ENCODE measurements around the gene SURF1.
"Not testable (repeated sequence)": the region's sequence is repeated elsewhere in the genome, so short reads cannot be mapped to it uniquely, and the experiment has no call there.

Gene SURF1

DNA sequence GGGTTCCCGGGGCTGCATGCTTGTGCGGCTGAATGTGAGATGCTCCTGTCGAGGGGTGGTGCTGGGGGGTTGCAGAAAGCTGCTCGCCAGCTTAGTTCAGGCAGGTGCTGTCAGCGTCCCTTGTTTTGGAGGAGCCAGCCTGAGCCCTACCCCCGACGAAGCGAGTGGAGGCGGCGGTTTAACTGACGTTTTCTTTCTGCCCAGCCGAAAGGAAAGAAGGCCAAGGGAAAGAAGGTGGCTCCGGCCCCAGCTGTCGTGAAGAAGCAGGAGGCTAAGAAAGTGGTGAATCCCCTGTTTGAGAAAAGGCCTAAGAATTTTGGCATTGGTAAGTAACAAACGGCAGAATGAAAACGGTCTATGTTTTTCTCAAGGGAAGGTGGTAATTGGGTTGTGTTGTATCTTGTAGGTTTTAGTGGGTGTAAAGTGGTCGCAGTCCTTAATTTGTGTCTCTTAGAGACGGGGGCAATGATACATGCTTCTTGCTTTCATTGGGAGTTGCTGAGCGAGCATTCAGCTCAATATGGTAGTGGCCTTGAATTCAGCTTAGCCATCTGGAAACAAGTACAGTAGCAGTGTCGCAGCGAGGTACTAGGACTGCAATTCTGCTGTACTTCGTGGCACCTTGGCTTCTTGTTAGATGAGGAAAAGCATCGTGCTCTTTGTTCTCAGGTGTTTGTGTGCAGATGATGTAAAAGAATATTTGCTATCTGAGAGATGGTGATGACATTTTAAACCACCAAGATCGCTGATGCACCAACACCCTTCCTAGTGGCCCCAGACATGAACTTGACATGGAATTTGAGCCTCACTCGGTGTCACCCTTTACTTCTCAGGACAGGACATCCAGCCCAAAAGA lies 7.3 kb downstream of the SURF1 start:
- in situ Hi-C loops (cut with MboI; ENCODE audit: low pct_unique_long_range_greater_than_20kb, low sequenced_read_pairs) = no loop called here
- no peak for DNase-seq

DNA sequence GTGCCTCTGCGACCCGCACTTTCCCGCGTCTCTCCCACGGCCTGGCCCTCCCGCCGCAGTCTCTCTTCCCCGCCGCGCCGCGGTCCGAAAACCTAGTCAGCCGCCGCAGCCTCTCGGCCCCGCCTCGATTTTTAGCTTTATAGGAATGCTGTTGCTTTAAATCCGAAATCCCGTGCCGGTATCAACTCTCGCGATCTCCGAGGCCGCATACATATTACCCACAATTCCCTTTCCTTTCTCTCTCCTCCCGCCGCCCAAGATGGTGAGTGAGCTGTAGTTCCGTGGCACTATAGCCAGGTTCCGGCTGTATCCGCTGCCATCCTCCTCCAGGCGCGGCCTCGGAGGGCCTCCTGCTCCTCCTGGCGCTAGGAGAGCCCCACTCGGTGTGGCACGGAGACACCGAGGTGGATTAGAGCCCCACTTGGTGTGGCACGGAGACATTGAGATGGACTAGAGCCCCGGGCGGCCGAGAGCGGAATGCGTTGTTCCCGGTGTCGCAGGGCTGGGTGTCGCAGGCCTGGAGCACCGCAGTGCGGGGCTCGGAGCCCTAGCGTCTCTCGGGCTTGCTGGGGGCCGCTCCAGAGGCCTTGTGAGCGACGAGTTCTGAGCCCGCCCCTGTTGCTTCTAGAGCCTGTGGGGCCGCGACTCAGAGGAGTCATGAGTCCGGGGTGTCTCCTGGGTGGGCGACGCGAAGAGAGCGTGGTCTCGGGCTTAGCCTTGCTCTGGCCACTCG lies 8.1 kb downstream of the SURF1 start, which contains the start of the genes MED22 and RPL7A:
MED22 (minus strand) TSS at position 147 of the 733 bp plus-strand sequence. CDS start 1,469 bp downstream, outside the sequence.
RPL7A (plus strand) TSS at position 234 of the 733 bp plus-strand sequence; CDS start at position 260, 26 bp downstream.
- in situ Hi-C loops (cut with MboI; ENCODE audit: low pct_unique_long_range_greater_than_20kb, low sequenced_read_pairs) = no loop called here
- peak; percentile 99 for DNase-seq

DNA sequence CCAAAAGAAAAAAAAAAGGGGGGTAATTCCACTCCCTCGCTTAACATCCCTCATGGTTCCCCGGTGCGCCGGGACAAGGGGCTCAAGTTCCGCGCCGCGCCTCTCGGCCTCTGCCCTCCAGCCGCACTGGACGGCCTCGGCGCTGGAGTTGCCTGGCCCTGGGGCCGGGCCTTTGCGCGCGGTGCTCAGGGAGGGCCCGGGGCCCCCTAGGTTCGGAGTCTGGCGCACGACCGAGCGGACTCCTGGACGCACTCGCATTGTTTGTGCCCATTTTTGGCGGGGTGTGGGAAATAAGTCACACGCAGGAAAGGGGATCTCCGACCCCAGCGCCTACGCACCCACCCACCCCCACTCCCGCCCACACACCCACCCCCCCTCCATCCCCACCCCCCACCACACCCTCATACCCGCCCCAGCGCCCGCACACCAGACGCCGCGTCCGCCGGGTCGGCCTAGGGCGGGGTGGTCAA lies 8.7 kb downstream of the SURF1 start:
- DNase-seq = no peak
- in situ Hi-C loops (cut with MboI; ENCODE audit: low pct_unique_long_range_greater_than_20kb, low sequenced_read_pairs) = no loop called here

DNA sequence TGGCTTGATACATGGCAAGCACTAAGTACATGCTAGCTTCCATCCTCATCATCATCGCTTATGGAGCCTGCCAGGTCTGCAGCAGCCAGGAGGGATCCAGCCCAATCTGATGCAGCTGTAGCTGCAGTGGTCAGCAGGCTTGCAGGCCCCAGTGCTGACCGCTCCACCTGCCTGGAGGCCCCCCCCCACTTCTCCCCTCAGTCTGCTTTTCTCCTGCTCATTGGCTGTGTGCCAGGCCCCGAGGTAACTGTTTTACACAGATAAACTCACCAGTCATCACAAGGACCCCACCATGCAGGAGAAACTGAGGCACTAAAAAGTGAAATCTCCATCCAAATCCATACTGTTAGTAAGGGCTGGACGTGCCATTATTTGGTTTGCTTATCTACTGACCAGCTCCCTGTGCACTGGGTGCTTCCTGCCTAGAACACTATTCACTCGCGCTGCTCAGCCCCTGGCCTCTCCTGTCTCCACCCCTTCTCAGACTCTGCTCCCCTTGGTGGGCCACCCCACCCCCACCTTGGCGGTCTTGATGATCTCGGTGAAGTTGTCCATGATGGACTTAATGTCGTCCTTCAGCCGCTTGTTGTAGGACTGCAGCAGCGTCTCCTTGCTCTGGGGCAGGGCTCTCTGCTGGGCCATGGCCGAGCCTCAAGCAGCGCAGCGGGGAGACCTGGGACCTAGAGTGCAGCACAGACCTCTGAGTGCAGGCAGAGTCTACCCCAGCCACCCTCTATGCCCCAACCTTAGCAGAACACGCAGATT lies 10.1 kb downstream of the SURF1 start:
- in situ Hi-C loops (cut with MboI; ENCODE audit: low pct_unique_long_range_greater_than_20kb, low sequenced_read_pairs) = no loop called here
- DNase-seq = no peak

DNA sequence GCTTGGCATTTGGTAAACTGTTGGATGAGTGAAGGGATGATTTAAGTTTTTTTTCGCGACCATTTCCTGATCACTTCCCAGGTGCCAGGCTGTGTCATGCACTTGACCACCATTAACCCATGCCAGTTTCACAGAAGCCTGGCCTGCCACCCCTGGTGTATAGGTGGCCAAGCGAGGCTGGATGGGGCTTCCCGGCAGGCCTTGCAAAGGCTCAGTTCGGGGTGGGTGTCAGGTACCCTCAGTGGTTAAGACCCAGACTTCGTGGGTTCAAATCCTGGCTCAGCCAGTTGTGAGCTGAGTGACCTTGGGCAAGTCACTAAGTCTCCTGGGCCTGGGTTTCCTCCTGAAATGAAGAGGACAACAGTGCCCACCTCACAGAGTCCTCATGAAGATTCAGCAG lies 10.7 kb downstream of the SURF1 start:
- in situ Hi-C loops (cut with MboI; ENCODE audit: low pct_unique_long_range_greater_than_20kb, low sequenced_read_pairs) = no loop called here
- no peak for DNase-seq

DNA sequence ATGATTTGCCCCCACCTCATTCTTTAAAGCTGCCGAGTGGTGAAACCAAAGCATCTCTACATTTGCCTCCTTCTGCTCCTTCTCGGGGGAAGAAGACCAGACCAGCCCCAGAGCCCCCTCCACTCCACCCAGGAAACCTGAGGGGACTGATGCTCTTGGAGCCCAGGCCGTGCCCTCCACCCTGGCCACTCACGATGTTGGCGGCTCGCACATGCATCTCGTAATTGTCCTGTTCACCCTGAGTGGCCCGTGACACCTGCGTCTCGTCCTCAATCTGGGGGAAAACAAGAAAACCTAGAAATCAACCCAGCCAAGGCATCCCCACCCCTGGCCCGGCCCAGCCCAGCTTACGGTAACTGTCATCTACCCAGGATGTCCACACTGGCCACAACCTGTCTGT lies 11.3 kb downstream of the SURF1 start:
- in situ Hi-C loops (cut with MboI; ENCODE audit: low pct_unique_long_range_greater_than_20kb, low sequenced_read_pairs) = no loop called here
- DNase-seq = no peak

DNA sequence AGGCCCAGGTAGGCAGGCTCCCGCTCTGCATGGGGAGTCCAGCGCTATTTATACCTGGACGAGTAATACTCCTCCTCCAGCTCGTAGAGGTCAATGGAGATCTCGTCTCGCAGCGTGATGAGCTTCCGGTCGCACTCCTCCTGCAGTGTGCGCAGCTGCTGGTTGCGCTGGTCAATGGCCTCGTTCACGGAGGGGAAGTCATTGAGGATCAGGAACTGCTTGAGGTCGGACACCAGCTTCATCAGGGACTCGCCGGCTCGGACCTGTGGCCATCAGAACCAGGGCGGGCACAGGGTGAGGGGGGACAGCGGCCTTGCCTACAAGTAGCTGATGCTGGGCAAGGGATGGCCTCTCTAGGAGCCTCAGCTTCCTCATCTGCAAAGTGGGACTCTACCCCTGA lies 12.2 kb downstream of the SURF1 start:
- no peak for DNase-seq
- in situ Hi-C loops (cut with MboI; ENCODE audit: low pct_unique_long_range_greater_than_20kb, low sequenced_read_pairs) = no loop called here

DNA sequence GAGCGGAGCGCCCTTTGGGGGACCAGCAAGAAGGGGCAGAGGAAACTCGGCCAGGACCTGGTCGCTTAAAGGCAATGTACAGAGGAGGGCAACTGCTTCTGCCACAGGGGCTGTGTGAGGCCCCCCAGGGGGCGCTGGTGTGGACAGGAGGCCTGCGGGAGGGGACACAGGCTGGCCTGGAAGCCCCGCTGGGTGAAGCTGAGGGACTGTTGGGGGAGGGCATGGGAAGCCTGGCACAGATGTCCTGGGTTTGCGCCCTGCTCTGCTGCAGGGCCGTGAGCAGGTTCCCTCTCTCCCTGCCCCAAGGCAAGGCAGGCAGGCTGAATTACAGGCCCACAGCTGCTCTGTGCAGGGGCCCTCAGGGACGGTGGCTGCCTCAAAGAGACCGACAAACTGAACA lies 13.7 kb downstream of the SURF1 start:
- no peak for DNase-seq
- in situ Hi-C loops (cut with MboI; ENCODE audit: low pct_unique_long_range_greater_than_20kb, low sequenced_read_pairs) = no loop called here

DNA sequence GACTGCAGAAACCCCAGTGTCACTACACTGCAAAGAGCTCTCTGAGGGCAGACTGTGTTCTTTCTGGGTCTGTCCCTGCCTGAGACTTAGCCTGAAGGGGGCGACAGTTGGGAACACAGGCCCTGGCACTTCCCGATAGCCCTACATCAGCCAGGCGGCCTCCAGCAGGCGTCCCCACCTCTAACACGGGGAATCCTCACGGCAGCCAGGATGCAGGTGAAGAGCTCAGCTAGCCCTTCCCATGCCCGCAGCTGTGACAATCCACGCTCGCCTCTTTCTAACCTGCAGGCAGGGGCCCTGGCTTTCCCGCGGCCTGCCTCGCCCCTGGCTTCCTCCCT lies 14.2 kb downstream of the SURF1 start:
- in situ Hi-C loops (cut with MboI; ENCODE audit: low pct_unique_long_range_greater_than_20kb, low sequenced_read_pairs) = no loop called here
- no peak for DNase-seq

DNA sequence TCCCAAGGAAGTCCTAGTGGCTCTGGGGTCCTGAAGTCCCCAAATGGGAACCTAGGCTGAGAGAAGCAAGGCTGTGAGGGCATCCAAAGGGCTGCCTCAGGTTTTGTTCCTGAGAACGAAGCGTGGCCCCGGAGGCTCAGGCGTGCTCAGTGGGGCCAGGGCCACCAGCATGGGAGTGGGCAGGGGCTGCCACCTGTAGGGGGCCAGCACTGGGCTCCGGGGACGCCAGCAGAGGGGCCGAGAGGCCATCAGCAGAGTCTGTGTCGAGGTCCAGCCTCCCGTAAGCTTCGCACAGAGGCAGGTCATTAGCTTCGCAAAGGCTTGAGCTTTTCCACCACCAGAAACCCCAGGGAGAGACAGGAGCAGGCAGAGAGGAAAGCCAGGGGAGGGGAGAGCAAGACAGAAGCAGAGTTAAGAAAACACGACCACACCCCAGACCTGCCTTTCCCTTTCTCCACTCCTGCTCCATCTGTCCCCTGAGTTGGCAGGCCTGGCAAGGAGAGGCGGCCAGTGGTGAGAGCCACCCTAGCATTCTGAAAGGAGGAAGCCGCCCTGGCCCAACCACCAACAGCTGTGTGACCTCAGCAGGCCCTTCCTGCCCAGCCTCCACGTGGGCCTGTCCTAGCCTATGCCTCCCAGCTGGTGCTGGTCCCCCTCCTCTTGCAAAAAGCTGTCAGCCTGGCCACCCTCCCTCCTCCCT lies 14.8 kb downstream of the SURF1 start:
- in situ Hi-C loops (cut with MboI; ENCODE audit: low pct_unique_long_range_greater_than_20kb, low sequenced_read_pairs) = no loop called here

DNA sequence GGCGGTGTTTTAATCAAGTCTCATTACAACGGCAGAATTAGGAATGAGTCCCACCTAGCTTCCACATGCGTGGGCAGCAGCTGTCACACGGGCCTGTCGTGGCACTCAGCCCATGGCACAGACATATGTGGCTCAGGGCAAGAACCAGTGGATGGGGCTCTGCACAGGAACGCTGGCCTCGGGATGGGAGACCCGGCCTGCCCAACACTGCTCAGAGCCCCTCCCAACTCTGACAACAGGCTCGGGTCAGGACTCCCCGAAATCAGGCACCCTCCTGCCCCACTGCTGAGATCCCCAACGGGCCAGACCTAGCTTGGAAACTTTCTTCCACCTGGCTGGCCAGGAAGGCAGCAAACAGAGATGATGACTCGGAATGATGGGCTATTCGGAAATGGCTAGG lies 15.4 kb downstream of the SURF1 start:
- in situ Hi-C loops (cut with MboI; ENCODE audit: low pct_unique_long_range_greater_than_20kb, low sequenced_read_pairs) = no loop called here
- DNase-seq = no peak

More for the DNA sequence above, 14.8 kb downstream of the SURF1 start:
- no peak for DNase-seq

DNA sequence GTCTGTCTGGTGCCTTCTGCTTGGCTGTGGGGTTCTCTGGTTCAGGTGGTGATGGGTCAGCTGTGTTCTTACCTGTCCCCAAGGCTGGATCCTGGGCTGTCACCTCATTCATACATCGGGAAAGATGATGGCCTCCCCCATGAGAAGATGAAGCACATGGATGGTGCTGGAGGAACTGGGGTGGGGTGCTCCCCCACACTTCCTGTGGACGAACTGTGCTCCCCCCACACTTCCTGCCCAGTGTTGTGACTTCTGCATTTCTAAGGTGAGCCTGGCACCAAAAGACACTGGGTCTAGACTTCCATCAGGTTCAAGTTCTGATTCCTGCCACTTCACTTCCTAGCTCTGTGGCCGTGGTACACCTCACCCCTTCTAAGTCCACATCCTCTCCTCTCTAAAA lies 16.0 kb downstream of the SURF1 start:
- in situ Hi-C loops (cut with MboI; ENCODE audit: low pct_unique_long_range_greater_than_20kb, low sequenced_read_pairs) = no loop called here
- peak; percentile 79 for DNase-seq

DNA sequence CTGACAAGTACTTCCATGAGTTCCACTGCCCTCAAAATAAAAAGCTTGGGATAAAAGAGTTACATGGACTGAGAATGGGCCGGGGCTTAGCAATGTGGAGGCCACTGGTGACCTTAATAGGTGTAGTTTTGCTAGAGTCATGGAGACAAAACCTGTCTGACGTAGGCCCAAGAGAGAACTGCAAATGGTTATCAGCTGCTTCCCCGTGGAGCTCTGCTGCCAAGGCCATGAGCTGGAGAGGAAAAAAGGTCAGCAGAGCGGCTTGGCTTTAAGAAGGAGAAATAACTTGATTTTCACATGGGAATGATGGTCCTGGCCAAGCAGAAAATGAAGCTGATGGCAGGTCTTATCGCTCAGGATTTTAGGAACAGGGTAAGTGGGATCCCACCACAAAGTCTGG lies 16.6 kb downstream of the SURF1 start:
- in situ Hi-C loops (cut with MboI; ENCODE audit: low pct_unique_long_range_greater_than_20kb, low sequenced_read_pairs) = no loop called here

DNA sequence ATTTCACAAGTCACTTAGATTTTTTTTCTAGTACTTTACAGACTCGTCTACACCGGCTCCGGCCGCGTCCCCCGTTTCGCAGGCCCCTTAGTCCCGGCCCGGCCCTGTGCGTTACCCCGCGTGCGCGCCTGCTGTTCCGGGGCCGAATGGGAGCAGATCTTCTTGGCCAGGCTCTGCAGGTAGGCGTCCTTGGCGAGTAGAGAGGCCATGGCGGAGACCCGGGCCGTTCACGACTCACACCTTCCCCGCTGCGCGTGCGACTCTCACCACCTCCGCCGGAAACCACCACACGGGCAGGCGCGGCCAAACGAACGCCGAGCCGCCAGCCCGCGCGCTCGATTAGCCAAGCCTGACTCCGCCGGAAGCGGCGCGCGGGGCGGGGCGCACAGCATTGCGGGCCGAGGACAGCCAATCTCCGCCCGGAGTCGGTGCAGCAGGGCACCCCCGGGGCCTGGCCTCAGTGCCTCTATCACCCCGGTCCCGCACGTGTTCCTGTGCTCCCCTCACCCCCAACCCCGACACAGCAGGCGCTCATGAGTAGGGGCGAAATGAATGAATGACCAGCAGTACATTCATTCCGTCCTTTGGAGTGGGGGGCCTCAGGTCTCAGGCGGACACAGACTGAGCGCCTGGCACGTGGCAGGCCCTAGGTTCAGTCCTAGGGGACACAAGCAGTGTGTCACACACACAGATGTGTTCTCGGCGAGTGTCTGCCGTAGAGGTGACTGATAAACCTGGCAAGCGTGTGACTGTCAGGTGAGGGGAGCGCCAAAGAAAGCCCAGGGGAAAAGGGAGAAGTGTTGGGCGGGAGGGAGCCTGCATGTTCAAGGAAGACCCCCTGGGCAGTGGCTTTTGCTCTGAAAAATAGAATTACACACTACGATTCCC lies 20.1 kb downstream of the SURF1 start, which contains the start of gene SURF6:
SURF6 (minus strand) TSS at position 265 of the 888 bp plus-strand sequence; CDS start at position 209, 56 bp downstream.
- in situ Hi-C loops (cut with MboI; ENCODE audit: low pct_unique_long_range_greater_than_20kb, low sequenced_read_pairs) = no loop called here
- peak; percentile 93 for DNase-seq

More for the DNA sequence above, 16.6 kb downstream of the SURF1 start:
- DNase-seq = no peak

DNA sequence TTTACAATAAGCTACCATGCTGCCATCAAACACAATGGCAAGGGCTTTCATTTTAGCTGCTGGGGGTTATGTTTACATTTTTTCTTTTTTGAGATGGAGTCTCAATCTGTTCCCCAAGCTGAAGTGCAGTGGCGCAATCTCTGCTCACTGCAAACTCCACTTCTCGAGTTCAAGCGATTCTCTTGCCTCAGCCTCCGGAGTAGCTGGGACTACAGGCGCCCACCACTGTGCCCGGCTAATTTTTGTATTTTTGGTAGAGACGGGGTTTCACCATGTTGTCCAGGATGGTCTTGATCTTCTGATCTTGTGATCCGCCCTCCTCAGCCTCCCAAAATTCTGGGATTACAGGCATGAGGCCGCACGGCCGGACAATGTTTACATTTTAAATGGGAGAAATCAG lies 21.4 kb downstream of the SURF1 start:
- DNase-seq; in situ Hi-C loops (cut with MboI; ENCODE audit: low pct_unique_long_range_greater_than_20kb, low sequenced_read_pairs): not testable (repeated sequence)

DNA sequence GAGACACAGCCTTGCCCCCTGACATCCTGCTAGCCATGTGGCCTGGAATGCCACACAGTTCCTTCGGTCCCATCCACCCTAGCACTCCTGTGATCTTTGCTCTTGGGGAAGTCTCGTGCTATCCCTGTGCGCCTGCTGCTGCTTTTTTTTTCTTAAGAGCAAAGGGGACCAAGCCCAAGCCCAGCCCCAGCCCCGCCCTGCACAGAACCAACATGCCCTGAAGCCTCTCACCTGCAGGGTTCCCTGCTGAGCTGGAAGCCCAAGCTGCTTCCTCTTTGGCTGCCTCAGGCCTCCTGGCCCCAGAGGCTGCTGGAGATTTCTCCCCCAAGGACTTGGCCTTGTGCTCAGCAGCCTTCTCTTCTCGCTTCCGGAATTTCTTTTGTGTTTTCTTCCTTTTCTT lies 22.1 kb downstream of the SURF1 start:
- no peak for DNase-seq

DNA sequence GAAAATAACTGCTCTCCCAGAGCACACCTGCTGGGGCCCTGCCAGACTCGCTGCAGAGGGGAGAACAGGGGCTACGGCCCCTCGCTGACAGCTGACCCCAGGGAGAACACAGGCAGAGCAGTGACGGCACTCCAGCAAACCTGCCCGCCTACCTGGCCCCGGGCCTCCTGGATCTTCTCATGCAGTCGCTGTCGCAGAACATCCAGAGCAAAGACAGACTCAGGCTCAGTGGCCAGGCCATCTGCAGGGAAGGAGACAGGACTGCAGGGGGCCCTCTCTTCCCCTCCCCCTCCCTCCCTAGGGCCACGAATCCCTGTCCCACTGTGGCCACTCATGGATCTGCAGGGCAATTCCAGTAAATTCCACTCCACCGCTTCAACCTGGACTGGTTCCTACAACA lies 22.7 kb downstream of the SURF1 start:
- in situ Hi-C loops (cut with MboI; ENCODE audit: low pct_unique_long_range_greater_than_20kb, low sequenced_read_pairs) = no loop called here
- DNase-seq = no peak

More for the DNA sequence above, 22.1 kb downstream of the SURF1 start:
- in situ Hi-C loops (cut with MboI; ENCODE audit: low pct_unique_long_range_greater_than_20kb, low sequenced_read_pairs) = no loop called here

DNA sequence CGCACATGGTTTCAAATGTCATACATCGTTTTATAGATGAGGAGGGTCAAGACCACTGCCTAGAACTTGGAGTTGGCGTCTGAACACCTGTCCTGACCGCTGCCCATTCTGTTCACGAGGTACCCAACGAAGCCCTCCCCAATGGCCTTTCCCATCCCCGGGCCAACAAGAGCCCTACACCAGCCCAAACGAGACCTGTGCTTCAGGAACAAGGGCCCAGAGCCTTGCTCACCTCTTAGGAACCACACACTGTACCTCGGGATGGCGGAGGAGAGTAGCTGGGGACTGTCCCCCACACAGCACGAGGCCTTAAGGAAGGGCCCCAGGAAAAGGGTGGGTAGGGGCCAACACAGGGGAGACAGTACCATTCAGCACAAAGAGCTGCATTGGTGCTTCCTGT lies 23.3 kb downstream of the SURF1 start:
- DNase-seq = no peak
- in situ Hi-C loops (cut with MboI; ENCODE audit: low pct_unique_long_range_greater_than_20kb, low sequenced_read_pairs) = no loop called here
